GM12878 (cell line): Measurements from ENCODE around the gene DPH7. TPM values are rescaled to one million over a fixed set of nuclear protein-coding genes. Genes with fewer than 3 reads are reported as not detected.

Source experiments
- ATAC-seq: fragments of 200-7000 bp; cut with Tn5 transposase; 3 replicates; pipeline ENCODE4 v1.9.1; 2020; ENCODE audit warnings: mild to moderate bottlenecking, moderate library complexity
- BruUV-seq: library from RNA; stranded (reverse); fragments of 400-500 nt; replicated peaks from 2 replicates; lab custom pipeline; 2021; lab: Mats Ljungman, UMichigan
- CTCF ChIA-PET: fragments of 300-600 bp; sonication (Branson Sonifier 250); formaldehyde crosslinking; extraction: SDS; loops from one replicate; lab custom pipeline; 2021; ENCODE audit warnings: inconsistent platforms; lab: Yijun Ruan, JAX
- POLR2A ChIA-PET: fragments of 350-600 bp; formaldehyde crosslinking; extraction: SDS; loops from one replicate; lab custom pipeline; 2021; ENCODE audit warnings: inconsistent platforms; lab: Charles Lee
- RAD21 ChIA-PET: fragments of 300-600 bp; sonication (Branson Sonifier 250); formaldehyde crosslinking; loops from one replicate; lab custom pipeline; 2023; ENCODE audit warnings: antibody characterized with exemption; ENCODE audit not compliant: unreplicated experiment; lab: Charles Lee
- SMC1A ChIA-PET: fragments of 300-600 bp; sonication (Branson Sonifier 250); formaldehyde crosslinking; loops from one replicate; lab custom pipeline; 2023; ENCODE audit not compliant: unreplicated experiment, uncharacterized antibody; lab: Charles Lee
- DNase-seq: peaks from one replicate; pipeline ENCODE4 v3.0.0-alpha.2; 2011; ENCODE audit warnings: low read depth, low spot score
- FAIRE-seq: peaks from 3 replicates; lab custom pipeline; 2011; peaks lifted over from hg19 to GRCh38; lab: Jason Lieb, UNC
- H2AFZ ChIP-seq: 2 replicates; pipeline ENCODE4 v1.6.0; 2011; ENCODE audit warnings: low read depth, low read length, control low read depth; ENCODE audit not compliant: control insufficient read depth
- H3K27ac ChIP-seq: 2 replicates; pipeline ENCODE4 v1.5.1; 2011; ENCODE audit warnings: control low read depth; ENCODE audit not compliant: control insufficient read depth, insufficient read depth
- H3K27me3 ChIP-seq, 2 experiments: replicated peaks in 1 of 2; 2 replicates each; pipeline versions ENCODE4 v1.6.0 to v1.6.1; 2011; ENCODE audit warnings: low read length in 1 of 2; ENCODE audit not compliant: control insufficient read depth in 2 of 2, insufficient read depth in 2 of 2
- H3K36me3 ChIP-seq, 2 experiments: 2 replicates each; pipeline ENCODE4 v1.5.1; 2011; ENCODE audit warnings: low read length in 1 of 2; ENCODE audit not compliant: control insufficient read depth in 2 of 2, insufficient read depth in 2 of 2
- H3K4me1 ChIP-seq: 2 replicates; pipeline ENCODE4 v1.6.1; 2011; ENCODE audit warnings: mild to moderate bottlenecking, low read length, moderate library complexity, mixed read lengths; ENCODE audit not compliant: control insufficient read depth, insufficient read depth
- H3K4me2 ChIP-seq: 2 replicates; pipeline ENCODE4 v1.6.0; 2011; ENCODE audit warnings: control low read depth; ENCODE audit not compliant: control insufficient read depth, insufficient read depth
- H3K4me3 ChIP-seq: fragments of 200-600 bp; sonication (generic); 2 replicates; pipeline ENCODE4 v1.5.1; 2016
- H3K79me2 ChIP-seq: 2 replicates; pipeline ENCODE4 v1.6.0; 2011; ENCODE audit warnings: low read length; ENCODE audit not compliant: control insufficient read depth, insufficient read depth
- H3K9ac ChIP-seq: 2 replicates; pipeline ENCODE4 v1.8.0; 2011; ENCODE audit warnings: low read length, control low read depth, mixed read lengths; ENCODE audit not compliant: control insufficient read depth, insufficient read depth
- H3K9me3 ChIP-seq: replicated peaks from 3 replicates; pipeline ENCODE4 v1.5.1; 2011; ENCODE audit warnings: mild to moderate bottlenecking, low read length; ENCODE audit not compliant: control insufficient read depth, insufficient read depth
- H4K20me1 ChIP-seq: 2 replicates; pipeline ENCODE4 v1.6.0; 2011; ENCODE audit not compliant: control insufficient read depth, insufficient read depth
- BCL11A ChIP-seq: IDR thresholded peaks from 2 replicates; pipeline ENCODE4 v1.6.1; 2011; ENCODE audit warnings: low read depth, low read length
- E2F8 ChIP-seq: fragments of 450-650 bp; IDR thresholded peaks from 2 replicates; pipeline ENCODE4 v1.6.1; 2018; ENCODE audit warnings: mild to moderate bottlenecking, low read depth, moderate library complexity; ENCODE audit not compliant: partially characterized antibody
- NR2C2 ChIP-seq: IDR thresholded peaks from 2 replicates; pipeline ENCODE4 v1.6.1; 2011; ENCODE audit warnings: borderline replicate concordance, low read depth; ENCODE audit not compliant: control insufficient read depth, insufficient read length
- POLR2A ChIP-seq: IDR thresholded peaks from 2 replicates; pipeline ENCODE4 v1.6.1; 2011; ENCODE audit warnings: low read depth, mild to moderate bottlenecking, low read length
- RUNX3 ChIP-seq: IDR thresholded peaks from 2 replicates; pipeline ENCODE4 v1.6.1; 2012; ENCODE audit warnings: low read length, inconsistent platforms
- STAT3 ChIP-seq: IDR thresholded peaks from 2 replicates; pipeline ENCODE4 v1.6.1; 2011; ENCODE audit warnings: low read depth, low read length, improper control_type of control experiment
- WGBS: methylation state at CpG from one replicate; pipeline ENCODE4 v1.1.6; 2016; ENCODE audit warnings: low lambda C conversion rate; ENCODE audit not compliant: insufficient replicate concordance, insufficient coverage; ENCODE audit errors: missing lambda C conversion rate; 5-methylcytosine and 5-hydroxymethylcytosine counted together
- in situ Hi-C: fragments of 300-500 bp; cut with MboI; formaldehyde crosslinking; loops from 9 replicates; pipeline ENCODE4 v1.14.3; 2018; ENCODE audit warnings: mixed read lengths
- intact Hi-C: fragments of 100-400 bp; cut with micrococcal nuclease; formaldehyde crosslinking; loops from one replicate; pipeline ENCODE4 v1.14.2; 2022; ENCODE audit not compliant: unreplicated experiment
- polyA plus RNA-seq, 11 experiments: library from polyadenylated mRNA; depleted of rRNA in 4 of 11; unstranded in 6 of 11; stranded (reverse) in 5 of 11; fragments of >200 nt; fragmentation: Nextera tagmentation in 4 of 11; fragmentation: Illumina TruSeq in 1 of 11; extraction: Ambion mirVana in 4 of 11; extraction: Trizol in 1 of 11; gene quantifications; 1 replicate in 1 of 11; 2 replicates in 10 of 11; pipeline versions ENCODE4 v1.2.1 to v1.2.3, GENCODE V29; 2011 to 2016; ENCODE audit warnings: inconsistent platforms in 2 of 11, missing spikeins in 2 of 11, low read depth in 1 of 11
- total RNA-seq, 4 experiments: library from RNA; depleted of rRNA in 3 of 4; stranded (reverse); fragments of >200 nt in 3 of 4; fragmentation: Illumina TruSeq in 1 of 4; extraction: Trizol in 1 of 4; gene quantifications; 2 replicates each; pipeline versions ENCODE4 v1.2.1 to v1.2.3, GENCODE V29; 2013 to 2021

The DPH7 gene
- total and polyA plus RNA-seq, 10 of the 15 experiments (the other 5 are each of a cell fraction or from before 2014, with no cell fraction given), result 8.7 to 40.0 (median 28.1) TPM

GRCh38 chr9:137574192-137574591 lies 4.5 kb downstream of the DPH7 start (continued):
- TF ChIP-seq E2F8, result no peak
- TF ChIP-seq NR2C2, result no peak
- no peak for TF ChIP-seq STAT3
- no peak for TF ChIP-seq BCL11A

GRCh38 chr9:137570566-137570965 lies 8.2 kb downstream of the DPH7 start:
- Histone ChIP-seq H3K27me3 (no peaks in the 10 kb centered on the region), H2AFZ (no peak overlapping the region), H3K36me3 (peaks cover 8 to 15% of the 10 kb centered on the region in 2 experiments), H4K20me1 (no peaks in the 10 kb centered on the region), H3K4me3 (no peak overlapping the region), H3K9ac (no peak overlapping the region), H3K27ac (no peak overlapping the region), H3K79me2 (peaks cover 2% of the 10 kb centered on the region), H3K4me1 (no peaks in the 10 kb centered on the region), H3K4me2 (no peak overlapping the region), H3K9me3 (no peaks in the 10 kb centered on the region)
- ChIA-PET POLR2A (no interaction called here), RAD21 (no interaction called here), SMC1A (no interaction called here), CTCF (no interaction called here)
- no TSS peak for BruUV-seq
- DNase-seq (no peak), FAIRE-seq (no peak), ATAC-seq (no peak)
- intact Hi-C loops, result no loop called here
- in situ Hi-C loops, result no loop called here
- WGBS, result 96% methylated on average over 3 of the region's 3 CpGs
- TF ChIP-seq POLR2A (peak; percentile 53), RUNX3 (no peak)
